IPS DF 4.7 (cell line): Measurements from ENCODE around the gene SLCO1B3.
A peak's percentile ranks its signal among the peaks of the same experiment; 100 is the strongest.

Experiments used
- DNase-seq: peaks from one replicate; pipeline ENCODE4 v3.0.0-alpha.2; 2013; ENCODE audit warnings: low spot score; ENCODE audit errors: extremely low read depth

The SLCO1B3 gene

GRCh38 chr12:20883288-20883687 is 72.8 kb downstream of the SLCO1B3 start:
- no peak for DNase-seq

GRCh38 chr12:20885116-20885515 is 74.6 kb downstream of the SLCO1B3 start:
- DNase-seq = no peak

- no peak for DNase-seq
Observed at GRCh38 chr12:20885552-20885951, 75.0 kb downstream of the SLCO1B3 start.

GRCh38 chr12:20917269-20917668 is 106.8 kb downstream of the SLCO1B3 start:
- no peak for DNase-seq

GRCh38 chr12:20917819-20918218 is 107.3 kb downstream of the SLCO1B3 start:
- no peak for DNase-seq

GRCh38 chr12:20931894-20932293 is 121.4 kb downstream of the SLCO1B3 start:
- DNase-seq = no peak

- DNase-seq = peak; percentile 36
Observed at GRCh38 chr12:20946732-20947131, 136.2 kb downstream of the SLCO1B3 start.

- DNase-seq = no peak
Observed at GRCh38 chr12:20950248-20950647, 139.7 kb downstream of the SLCO1B3 start.

- no peak for DNase-seq
Observed at GRCh38 chr12:20963303-20963702, 152.8 kb downstream of the SLCO1B3 start.

GRCh38 chr12:20963762-20964161 is 153.3 kb downstream of the SLCO1B3 start:
- no peak for DNase-seq
